GM12874 (cell line): ENCODE results near the gene FOLR2.

Source experiments
- CTCF ChIP-seq: IDR thresholded peaks from 2 replicates; pipeline ENCODE4 v1.5.1; 2011; ENCODE audit warnings: low read depth, mild to moderate bottlenecking, control low read depth, low read length, moderate library complexity; ENCODE audit not compliant: insufficient read depth

FOLR2 gene

GRCh38 chr11:72216638-72217037 is at the start of gene FOLR2:
TSS of gene FOLR2 (plus strand) at chr11:72216794. CDS start at chr11:72218585, 1,791 bp downstream.
- no peak for TF ChIP-seq CTCF

- TF ChIP-seq CTCF = no peak
These were observed 43.3 kb upstream of the FOLR2 start for GRCh38 chr11:72173291-72173690.

- no peak for TF ChIP-seq CTCF
These were observed 42.1 kb upstream of the FOLR2 start for GRCh38 chr11:72174302-72175070.

GRCh38 chr11:72177656-72178055 is 38.9 kb upstream of the FOLR2 start:
- no peak for TF ChIP-seq CTCF

GRCh38 chr11:72179049-72179803 is 37.4 kb upstream of the FOLR2 start:
- TF ChIP-seq CTCF = no peak

GRCh38 chr11:72179804-72180396 is 36.7 kb upstream of the FOLR2 start:
- TF ChIP-seq CTCF = no peak

GRCh38 chr11:72188267-72188666 is 28.3 kb upstream of the FOLR2 start:
- no peak for TF ChIP-seq CTCF
